Thyroid gland (tissue), 4 donors: Measurements from ENCODE around the gene EDEM1.

ENCODE experiments used
- CTCF ChIP-seq, 6 experiments: fragments of 200-600 bp in 3 of 6; fragments of 450-650 bp in 3 of 6; sonication (generic) in 3 of 6; IDR thresholded peaks; one replicate each; pipeline ENCODE4 v1.5.1; 2016 to 2019; ENCODE audit warnings: antibody characterized with exemption in 6 of 6, mild to moderate bottlenecking in 2 of 6, inconsistent platforms in 1 of 6, moderate library complexity in 1 of 6
- POLR2A ChIP-seq, 2 donors: fragments of 450-650 bp; IDR thresholded peaks; one replicate each; pipeline ENCODE4 v1.6.1; 2017; ENCODE audit warnings: antibody characterized with exemption in 2 of 2, mild to moderate bottlenecking in 2 of 2, moderate library complexity in 1 of 2

GRCh38 chr3:5218815-5219214 is 31.3 kb downstream of the EDEM1 start:
- TF ChIP-seq CTCF (IDR thresholded peaks at IDR 0.05) (no peak), POLR2A (IDR thresholded peaks at IDR 0.05) (no peak)
